GM12872 (cell line): ENCODE measurements around the gene MRM2.

ENCODE experiments used
- TF ChIP-seq, protein P1 (sequence below): IDR thresholded peaks from 3 replicates; pipeline ENCODE4 v1.5.1; 2011; ENCODE audit warnings: low read depth, mild to moderate bottlenecking, low read length, moderate library complexity; ENCODE audit not compliant: insufficient read depth

Gene MRM2

DNA sequence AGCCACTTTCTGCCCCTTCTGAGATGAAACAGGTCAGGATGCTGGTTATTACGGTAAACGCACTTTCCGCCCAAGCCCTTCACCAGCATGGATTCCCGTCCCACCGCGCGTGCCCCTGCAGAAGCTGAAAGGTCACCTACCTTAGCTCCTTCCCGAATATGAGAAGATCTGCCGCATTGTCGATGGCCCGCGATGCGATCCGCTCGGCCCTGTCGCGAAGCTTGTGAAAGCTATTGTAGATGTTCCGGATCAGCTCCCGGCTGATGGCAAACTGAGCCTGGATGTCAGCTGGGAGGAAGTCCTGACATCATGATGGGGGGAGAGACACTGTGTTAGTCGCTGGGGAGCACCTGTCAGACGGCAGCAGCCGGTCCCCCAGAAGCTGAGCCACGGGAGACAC is 22.2 kb upstream of the MRM2 start:
- TF ChIP-seq, protein P1, sequence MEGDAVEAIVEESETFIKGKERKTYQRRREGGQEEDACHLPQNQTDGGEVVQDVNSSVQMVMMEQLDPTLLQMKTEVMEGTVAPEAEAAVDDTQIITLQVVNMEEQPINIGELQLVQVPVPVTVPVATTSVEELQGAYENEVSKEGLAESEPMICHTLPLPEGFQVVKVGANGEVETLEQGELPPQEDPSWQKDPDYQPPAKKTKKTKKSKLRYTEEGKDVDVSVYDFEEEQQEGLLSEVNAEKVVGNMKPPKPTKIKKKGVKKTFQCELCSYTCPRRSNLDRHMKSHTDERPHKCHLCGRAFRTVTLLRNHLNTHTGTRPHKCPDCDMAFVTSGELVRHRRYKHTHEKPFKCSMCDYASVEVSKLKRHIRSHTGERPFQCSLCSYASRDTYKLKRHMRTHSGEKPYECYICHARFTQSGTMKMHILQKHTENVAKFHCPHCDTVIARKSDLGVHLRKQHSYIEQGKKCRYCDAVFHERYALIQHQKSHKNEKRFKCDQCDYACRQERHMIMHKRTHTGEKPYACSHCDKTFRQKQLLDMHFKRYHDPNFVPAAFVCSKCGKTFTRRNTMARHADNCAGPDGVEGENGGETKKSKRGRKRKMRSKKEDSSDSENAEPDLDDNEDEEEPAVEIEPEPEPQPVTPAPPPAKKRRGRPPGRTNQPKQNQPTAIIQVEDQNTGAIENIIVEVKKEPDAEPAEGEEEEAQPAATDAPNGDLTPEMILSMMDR = no peak

DNA sequence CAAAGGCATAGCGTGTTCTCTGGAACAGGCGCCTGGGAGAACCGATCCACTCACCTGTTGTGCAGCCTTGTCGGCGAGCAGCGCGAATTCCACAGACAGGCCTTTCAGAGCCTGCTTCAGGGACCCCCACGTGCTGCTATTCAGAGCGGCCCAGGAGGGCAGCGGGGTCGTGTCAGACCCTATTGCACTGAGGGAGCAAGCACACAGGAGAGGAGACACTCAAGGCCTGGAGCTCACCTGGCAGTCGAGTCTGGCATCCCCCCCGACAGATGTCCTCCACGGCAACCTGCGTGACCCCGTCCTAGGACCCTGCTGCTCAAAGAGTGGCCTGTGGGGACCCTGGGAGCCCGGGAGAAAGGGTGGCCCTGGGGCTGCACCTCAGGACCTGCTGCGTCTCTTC is 21.2 kb upstream of the MRM2 start:
- TF ChIP-seq, protein P1 = no peak

DNA sequence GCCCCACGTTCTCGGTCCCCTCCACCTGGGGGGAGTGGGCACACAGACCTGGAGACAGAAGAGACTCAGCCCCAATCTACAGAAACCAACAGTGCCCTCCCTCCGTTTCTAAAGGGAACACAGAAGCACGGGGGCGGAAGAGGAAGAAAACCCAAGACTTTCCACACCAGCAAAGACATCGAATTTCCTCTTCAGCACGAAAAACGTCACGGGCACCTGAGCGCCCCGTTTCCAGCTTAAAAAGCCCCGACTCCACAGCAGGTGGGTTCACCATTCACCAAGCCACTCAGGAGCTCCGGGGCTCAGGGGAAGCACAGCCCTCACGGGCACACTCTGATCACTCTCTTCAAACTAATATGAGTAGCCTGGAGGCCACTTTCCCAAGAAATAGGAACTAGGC is 19.6 kb upstream of the MRM2 start:
- TF ChIP-seq, protein P1 = no peak

DNA sequence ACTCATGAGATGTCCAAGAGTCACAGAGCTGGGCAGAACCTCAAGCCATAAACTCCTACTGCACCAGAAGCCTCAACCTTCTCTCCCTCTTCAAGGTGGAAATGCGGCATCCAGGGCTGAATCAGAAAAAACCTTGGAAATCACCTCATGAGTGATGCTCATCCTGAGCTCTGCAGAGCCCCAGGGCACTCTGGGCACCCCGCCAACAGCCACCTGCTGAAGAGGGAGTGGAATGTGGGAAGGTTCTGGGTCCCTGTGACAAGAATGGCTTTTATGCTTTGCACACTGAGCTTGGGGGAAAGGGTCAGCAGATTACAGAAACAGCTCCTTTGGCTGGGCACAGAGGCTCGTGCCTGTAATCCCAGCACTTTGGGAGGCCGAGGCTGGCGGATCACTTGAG is 18.8 kb upstream of the MRM2 start:
- TF ChIP-seq, protein P1 = no peak

DNA sequence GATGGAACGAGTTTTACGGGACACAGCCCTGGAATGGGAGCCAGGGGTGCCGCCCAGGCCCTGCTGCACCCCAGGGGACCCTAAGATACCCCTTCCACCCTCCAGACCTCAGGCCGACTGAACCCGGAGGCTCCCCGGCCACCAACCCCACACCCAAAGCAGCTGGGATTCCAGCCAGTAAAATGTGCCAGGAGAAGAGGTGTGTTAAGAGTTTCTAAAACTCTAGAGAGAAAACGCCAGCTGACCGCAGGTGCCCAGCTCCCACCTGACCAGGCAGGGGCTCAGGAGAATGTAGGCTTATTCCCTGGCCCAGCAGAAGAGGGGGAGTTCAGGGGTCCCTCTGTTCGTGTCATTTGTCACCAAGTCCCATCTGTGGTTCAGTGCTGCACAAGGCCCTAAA is 17.5 kb upstream of the MRM2 start:
- TF ChIP-seq, protein P1 = no peak

DNA sequence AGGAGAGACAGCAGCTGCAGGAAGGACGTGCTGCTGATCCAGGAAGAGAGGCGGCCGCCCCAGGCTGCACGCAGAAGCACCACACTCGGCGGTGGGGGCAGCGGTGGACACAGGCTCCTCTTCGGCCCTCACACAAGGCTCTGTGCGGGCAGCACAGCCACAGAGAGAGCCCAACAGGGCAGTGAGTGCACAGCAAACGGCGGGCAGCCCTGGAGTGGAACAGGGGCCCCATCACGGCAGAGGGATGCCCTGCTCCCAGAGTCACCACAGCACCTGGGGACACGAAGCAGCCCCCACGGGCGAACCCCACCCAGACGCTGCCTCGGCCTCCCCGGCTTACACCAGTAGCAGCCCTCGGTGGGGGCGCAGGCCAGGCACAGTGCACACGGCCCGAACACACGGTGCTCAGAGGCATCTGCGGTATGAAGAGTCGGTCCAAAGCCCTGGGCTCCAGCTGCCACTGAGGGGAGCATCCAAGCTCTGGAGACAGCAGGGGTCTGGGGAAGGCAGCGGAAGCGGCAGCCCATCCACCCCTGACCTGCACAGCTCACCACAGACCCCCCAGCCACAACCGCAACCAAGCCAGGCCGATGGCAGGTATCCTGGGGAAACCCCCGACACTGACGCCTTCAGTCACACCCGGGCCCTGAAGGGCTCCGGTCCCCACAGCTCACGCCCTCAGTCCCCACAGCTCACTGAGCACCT is 16.8 kb upstream of the MRM2 start:
- TF ChIP-seq, protein P1 = no peak

DNA sequence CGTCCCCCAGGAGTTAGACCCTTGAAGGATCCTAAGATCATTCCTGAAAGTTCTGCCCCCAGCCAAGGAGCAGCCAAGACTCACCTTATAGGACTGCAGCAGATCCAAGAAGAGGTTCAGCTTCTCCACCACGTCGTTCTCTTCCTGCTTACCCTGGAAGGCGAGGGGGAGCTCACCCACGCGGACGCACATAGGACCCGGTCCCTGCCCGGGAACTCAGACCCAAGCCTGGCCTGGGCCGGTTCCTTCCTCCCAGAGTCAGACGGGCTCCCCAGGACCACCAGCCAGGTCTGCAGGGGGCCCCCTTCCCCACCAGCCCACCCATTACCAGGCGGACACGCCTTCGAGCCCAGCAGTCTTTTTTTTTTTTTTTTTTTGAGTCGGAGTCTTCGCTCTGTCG is 15.6 kb upstream of the MRM2 start:
- TF ChIP-seq, protein P1 = no peak
